Memory B cell (primary cell): ENCODE data around the gene SLC4A1AP.

Experiments used
- ATAC-seq: fragments of 150-1000 bp; cut with Tn5 transposase; 2 replicates; pipeline ENCODE4 v1.10.0; 2021; ENCODE audit warnings: low read depth, mild to moderate bottlenecking, moderate library complexity
- DNase-seq, 2 donors: peaks; one replicate each; pipeline ENCODE4 v3.0.0; 2022; ENCODE audit warnings: low spot score in 2 of 2
- H3K27ac Mint-ChIP-seq: one replicate; pipeline ENCODE4 v1.8.0; 2022; ENCODE audit warnings: mild to moderate bottlenecking, moderate library complexity, mixed read lengths
- H3K27me3 Mint-ChIP-seq: one replicate; pipeline ENCODE4 v1.8.0; 2022; ENCODE audit warnings: mixed read lengths
- H3K36me3 Mint-ChIP-seq: one replicate; pipeline ENCODE4 v1.8.0; 2022; ENCODE audit warnings: mild to moderate bottlenecking, mixed read lengths
- H3K4me1 Mint-ChIP-seq: one replicate; pipeline ENCODE4 v1.8.0; 2022; ENCODE audit warnings: mixed read lengths
- H3K4me3 Mint-ChIP-seq: one replicate; pipeline ENCODE4 v1.8.0; 2022; ENCODE audit warnings: mild to moderate bottlenecking, moderate library complexity, mixed read lengths
- H3K9me3 Mint-ChIP-seq: one replicate; pipeline ENCODE4 v1.8.0; 2022; ENCODE audit warnings: mixed read lengths

The SLC4A1AP gene

DNA sequence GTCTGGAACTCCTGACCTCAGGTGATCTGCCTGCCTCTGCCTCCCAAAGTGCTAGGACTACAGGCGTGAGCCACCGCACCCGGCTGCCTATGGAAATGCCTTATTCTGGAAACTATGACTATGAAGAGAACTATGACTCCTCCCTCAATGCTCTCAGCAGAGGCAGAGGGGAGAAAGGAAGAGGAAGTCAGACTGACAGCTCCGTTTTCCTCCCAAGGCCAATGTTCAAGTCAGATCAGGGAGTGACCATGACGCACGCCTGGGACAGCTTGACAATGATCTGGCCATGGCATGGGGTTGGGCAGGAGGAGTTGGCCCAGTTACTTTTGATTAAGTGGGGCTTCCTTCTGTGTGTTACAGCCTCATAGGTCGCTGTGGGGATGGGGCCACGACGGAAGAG, 63.6 kb downstream of the SLC4A1AP start:
- no peaks in the 10 kb centered on the region for H3K9me3 Mint-ChIP-seq
- H3K36me3 Mint-ChIP-seq = no peaks in the 10 kb centered on the region
- H3K27me3 Mint-ChIP-seq = no peaks in the 10 kb centered on the region
- H3K4me1 Mint-ChIP-seq = peaks cover 7% of the 10 kb centered on the region
- no peak overlapping the region for H3K4me3 Mint-ChIP-seq
- H3K27ac Mint-ChIP-seq = no peak overlapping the region
- no peak for DNase-seq
- no peak for ATAC-seq

DNA sequence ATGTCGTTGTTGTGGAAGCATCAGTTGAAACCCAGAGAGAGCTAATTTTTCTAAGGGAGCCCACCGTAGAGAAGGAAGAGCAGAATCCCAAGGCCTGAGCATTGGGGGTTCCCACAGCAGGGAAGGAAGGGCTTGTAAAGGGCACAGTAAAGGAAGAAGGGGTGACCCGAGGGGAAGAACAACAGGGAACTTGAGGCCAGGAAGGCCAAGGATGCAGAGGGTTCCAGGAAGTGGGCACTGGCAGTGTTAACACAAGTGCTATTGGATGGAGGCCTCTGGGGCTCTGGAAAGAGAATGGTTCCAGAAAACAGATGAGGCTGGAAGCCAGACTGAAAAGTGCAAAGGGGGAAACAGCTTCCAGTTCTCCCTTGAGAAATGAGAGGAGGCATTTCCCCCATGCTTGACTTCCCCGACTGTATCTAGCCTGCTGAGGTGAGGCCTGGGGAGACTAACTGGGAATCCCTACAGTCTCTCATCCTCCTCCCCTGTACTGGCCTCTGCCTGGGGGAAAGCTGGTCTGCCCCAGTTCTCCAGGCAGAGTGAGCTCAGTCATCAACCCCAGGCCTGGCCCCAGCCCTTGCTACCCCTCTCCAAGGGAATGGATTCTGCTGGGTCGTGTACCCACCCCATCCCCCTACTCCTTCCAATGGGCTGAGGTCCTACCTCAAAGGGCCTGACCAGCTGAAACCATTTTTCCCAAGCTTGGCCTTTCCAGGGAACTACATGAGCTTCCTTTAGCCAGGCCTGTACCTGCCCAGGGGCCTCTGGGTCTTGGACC, 64.6 kb downstream of the SLC4A1AP start:
- DNase-seq (no peak), ATAC-seq (no peak)
- H3K27me3 Mint-ChIP-seq = no peaks in the 10 kb centered on the region
- no peak overlapping the region for H3K27ac Mint-ChIP-seq
- H3K9me3 Mint-ChIP-seq = no peaks in the 10 kb centered on the region
- H3K36me3 Mint-ChIP-seq = no peaks in the 10 kb centered on the region
- peaks cover 7% of the 10 kb centered on the region for H3K4me1 Mint-ChIP-seq
- H3K4me3 Mint-ChIP-seq = no peak overlapping the region

DNA sequence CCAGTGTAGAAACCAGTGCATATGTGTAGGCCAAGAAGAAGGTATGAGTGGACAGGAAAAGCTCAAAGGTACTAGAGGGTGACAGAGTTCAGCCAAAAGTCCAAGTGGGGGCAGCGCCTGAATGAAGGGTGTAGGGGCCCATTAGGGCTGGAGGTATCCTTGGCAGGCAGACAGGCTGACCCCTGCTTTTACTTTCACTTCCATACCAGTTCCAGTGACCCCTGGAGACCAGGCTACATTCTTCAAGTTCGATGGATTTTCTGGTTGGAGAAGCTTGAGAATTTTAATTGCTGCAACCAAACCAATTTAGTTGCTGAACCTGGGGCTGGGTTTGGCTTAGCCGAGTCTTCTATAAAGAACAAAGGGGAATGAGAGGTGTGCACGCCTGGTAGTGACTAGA, 65.5 kb downstream of the SLC4A1AP start:
- no peak for DNase-seq

DNA sequence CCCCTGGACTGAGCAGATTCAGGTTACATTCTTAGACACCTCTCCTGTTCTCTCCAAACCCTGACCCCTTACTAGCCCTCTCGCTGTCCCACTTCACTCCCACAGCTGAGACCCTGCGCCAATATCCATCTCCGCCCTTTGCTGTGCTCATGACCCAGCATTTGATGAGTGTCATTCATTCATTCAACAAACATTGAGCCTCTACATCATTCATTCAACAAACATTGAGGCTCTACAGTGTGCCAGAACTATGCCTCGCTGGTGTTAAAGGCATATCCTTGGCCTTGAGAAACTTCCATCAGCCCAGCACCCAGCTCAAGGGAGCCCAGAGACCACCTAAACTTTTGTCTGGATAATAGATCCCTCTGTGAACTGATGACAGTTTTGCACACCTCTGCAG, 65.9 kb downstream of the SLC4A1AP start:
- H3K4me1 Mint-ChIP-seq = peaks cover 7% of the 10 kb centered on the region
- no peak overlapping the region for H3K4me3 Mint-ChIP-seq
- H3K27me3 Mint-ChIP-seq = no peaks in the 10 kb centered on the region
- no peak overlapping the region for H3K27ac Mint-ChIP-seq
- peaks cover 1% of the 10 kb centered on the region for H3K9me3 Mint-ChIP-seq
- ATAC-seq (no peak), DNase-seq (no peak)
- H3K36me3 Mint-ChIP-seq = no peaks in the 10 kb centered on the region

More for the DNA sequence above, 65.5 kb downstream of the SLC4A1AP start:
- no peak for ATAC-seq
- Mint-ChIP-seq H3K4me1 (peaks cover 7% of the 10 kb centered on the region), H3K4me3 (no peak overlapping the region), H3K27ac (no peak overlapping the region), H3K27me3 (no peaks in the 10 kb centered on the region), H3K9me3 (peaks cover under 1% of the 10 kb centered on the region), H3K36me3 (no peaks in the 10 kb centered on the region)

DNA sequence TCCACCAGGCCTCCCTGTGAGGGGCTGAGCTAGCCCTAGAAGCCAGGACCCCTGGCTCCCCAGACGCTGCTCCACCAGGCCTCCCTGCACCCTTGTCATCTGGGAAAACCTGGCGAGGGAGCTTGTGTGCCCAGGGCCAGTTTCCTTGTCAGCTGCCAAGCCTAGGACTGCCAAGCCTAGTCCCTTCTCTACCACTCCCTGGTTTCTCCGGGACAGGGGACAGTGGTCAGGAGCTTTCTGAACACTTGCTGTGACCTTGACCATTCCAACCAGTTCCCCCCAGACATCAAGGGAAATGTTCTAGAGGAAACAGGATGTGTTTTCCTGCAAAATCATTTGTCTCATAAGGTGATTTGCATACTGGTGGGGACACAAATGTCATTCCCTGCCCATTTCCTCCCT, 66.6 kb downstream of the SLC4A1AP start:
- ATAC-seq (no peak), DNase-seq (no peak)
- Mint-ChIP-seq H3K9me3 (peaks cover 1% of the 10 kb centered on the region), H3K4me1 (peaks cover 11% of the 10 kb centered on the region), H3K27me3 (peaks cover 4% of the 10 kb centered on the region), H3K4me3 (no peak overlapping the region), H3K36me3 (no peaks in the 10 kb centered on the region), H3K27ac (no peak overlapping the region)

DNA sequence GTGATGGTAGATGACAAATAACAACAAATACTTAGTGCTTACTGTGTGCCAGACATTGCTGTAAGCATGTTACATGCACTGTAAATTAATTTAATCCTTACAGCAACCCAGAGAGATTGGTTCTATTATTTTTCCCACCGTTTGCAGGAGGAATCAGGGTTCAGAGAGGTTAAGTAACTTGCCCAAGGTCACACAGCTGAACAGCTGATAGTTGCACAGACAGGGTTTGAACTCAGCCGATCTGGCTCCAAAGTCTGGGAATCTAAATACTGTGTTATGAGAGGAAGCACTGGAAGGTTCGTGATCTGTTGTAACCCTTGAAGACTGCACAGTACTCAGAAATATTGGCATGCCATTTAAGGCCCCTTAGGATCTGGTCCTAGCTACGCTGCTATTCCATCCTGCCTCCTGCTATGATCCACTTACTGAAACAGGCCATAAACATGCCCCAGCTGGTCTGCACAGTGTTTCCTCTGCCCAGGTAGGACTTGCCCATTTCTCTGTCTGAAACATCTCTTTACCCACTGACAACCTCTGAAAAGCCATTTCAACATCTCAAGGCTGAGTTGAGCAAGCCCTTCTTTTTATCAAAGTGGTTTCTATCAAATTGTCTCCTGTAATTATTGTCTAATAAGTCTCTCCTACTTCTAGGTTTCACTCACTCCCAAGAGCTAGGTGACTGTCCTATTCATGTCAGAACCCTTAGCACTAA, 67.4 kb downstream of the SLC4A1AP start:
- peaks cover 7% of the 10 kb centered on the region for H3K27me3 Mint-ChIP-seq
- no peak for ATAC-seq
- no peak for DNase-seq
- no peaks in the 10 kb centered on the region for H3K36me3 Mint-ChIP-seq
- peaks cover 1% of the 10 kb centered on the region for H3K9me3 Mint-ChIP-seq
- H3K27ac Mint-ChIP-seq = no peak overlapping the region
- peaks cover 11% of the 10 kb centered on the region for H3K4me1 Mint-ChIP-seq
- no peak overlapping the region for H3K4me3 Mint-ChIP-seq

DNA sequence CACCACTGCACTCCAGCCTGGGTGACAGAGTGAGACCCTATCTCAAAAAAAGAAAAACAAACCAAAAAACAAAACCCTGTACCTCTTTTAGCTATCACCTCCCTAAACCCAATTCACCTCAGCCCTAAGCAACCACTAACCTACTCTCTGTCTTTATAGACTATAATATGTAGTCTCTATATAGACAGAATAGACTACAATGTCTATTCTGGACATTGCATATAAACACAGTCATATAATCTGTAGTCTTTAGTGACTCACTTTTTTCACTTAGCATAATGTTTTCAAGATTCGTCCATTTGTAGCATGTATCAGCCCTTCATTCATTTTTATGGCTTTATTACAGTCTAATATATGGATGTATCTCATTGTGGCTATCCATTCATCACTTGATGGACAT, 70.6 kb downstream of the SLC4A1AP start:
- Mint-ChIP-seq H3K4me3 (no peak overlapping the region), H3K27ac (no peak overlapping the region), H3K4me1 (peaks cover 11% of the 10 kb centered on the region), H3K36me3 (no peaks in the 10 kb centered on the region), H3K27me3 (peaks cover 13% of the 10 kb centered on the region), H3K9me3 (peaks cover 1% of the 10 kb centered on the region)
- no peak for ATAC-seq
- no peak for DNase-seq

DNA sequence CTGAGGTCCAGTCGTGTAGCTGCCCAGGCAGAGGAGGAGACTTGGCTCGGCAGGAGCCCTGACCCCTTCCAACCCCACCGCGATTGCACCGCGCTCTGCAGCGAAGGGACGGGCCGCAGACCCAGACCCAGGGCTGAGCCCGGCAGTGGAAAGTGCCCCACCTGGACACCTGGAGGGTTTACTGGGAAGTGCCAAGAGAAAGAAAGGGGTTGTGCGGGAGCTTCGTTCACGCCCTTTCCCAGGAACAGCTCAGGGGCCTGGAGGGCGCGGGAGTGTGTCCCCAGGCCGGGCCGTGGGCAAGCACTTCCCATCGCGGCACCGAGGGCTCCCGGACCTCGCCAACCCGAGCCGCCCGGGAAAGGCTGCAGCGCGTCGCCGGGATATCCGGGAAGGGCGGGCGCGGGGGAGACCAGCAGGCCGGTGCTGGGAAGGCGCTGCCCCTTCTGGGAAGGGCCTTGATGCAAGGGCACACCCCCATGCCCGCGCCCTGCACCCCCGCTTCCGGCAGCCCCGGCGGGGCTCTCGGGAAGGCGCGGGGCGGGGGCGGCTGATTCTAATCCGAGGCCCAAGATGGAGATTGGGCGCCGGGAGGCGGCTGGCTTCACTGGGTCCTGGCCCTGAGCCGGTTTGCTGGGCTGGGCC, 71.7 kb downstream of the SLC4A1AP start:
- DNase-seq = no peak
- no peak overlapping the region for H3K27ac Mint-ChIP-seq
- H3K4me1 Mint-ChIP-seq = peaks cover 7% of the 10 kb centered on the region
- peaks cover 1% of the 10 kb centered on the region for H3K9me3 Mint-ChIP-seq
- peak overlapping the region; percentile 57 for H3K4me3 Mint-ChIP-seq
- H3K36me3 Mint-ChIP-seq = no peaks in the 10 kb centered on the region
- peaks cover 13% of the 10 kb centered on the region for H3K27me3 Mint-ChIP-seq
- ATAC-seq = no peak

DNA sequence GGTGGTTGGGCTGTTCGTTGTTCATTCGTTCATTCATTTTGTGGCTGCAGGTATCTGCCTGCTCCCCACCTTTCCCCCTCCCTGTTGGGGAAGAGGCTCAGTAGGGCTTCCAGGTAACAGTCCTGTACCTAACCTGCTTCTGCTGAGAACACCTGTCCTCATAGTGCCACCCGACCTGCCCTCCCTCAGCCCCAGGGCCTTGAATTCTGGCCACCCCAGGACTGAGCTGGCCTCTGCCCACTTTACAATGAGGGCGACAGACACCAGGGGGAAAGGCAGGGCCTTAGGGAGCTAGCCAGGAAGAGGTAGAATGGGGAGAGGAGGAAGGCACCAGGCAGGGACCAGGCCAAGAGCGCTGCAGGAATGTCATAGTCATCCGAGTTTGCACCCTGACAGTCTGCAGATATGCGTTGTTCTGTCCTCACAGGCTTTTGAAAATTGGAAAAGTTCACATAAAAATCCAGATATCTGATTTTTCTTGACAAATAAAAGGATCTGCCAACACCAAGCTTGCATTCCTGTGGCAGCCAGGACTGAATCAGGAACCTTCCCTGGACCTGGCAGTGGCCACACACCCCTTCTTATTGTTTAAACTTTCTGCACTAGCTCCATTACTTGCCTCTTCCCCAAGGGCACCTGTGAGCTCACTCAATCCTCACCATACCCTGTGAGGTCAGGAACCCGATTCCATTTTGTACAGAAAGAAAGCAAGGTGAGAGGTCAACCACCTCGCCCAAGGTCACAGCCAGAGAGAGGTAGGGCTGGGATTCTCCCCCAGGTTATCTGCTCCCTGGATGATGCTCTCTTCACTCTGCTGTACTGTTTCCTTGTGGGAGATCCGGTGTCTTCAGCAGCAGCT, 72.6 kb downstream of the SLC4A1AP start:
- peaks cover 13% of the 10 kb centered on the region for H3K27me3 Mint-ChIP-seq
- ATAC-seq (no peak), DNase-seq (no peak)
- H3K9me3 Mint-ChIP-seq = peaks cover 4% of the 10 kb centered on the region
- H3K4me1 Mint-ChIP-seq = peaks cover 4% of the 10 kb centered on the region
- H3K27ac Mint-ChIP-seq = no peak overlapping the region
- no peak overlapping the region for H3K4me3 Mint-ChIP-seq
- H3K36me3 Mint-ChIP-seq = no peaks in the 10 kb centered on the region

DNA sequence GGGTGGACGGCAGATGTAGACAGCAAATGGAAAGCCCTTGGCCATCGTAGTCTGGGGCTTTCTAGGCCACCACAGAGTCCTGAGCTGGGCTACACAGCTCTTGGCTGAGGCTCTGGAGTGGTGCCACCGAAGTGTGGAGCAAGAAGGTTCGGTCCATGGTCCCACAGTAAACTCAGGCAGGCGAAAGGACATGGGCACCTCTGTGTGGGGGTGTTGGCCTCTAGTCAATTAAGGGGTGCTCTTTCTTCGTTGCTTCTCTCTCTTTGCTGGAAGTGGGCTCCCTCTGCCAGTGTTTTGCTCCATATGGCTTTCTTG, 73.2 kb downstream of the SLC4A1AP start:
- no peak overlapping the region for H3K4me3 Mint-ChIP-seq
- H3K27me3 Mint-ChIP-seq = peaks cover 13% of the 10 kb centered on the region
- peaks cover 4% of the 10 kb centered on the region for H3K4me1 Mint-ChIP-seq
- DNase-seq (no peak), ATAC-seq (no peak)
- H3K36me3 Mint-ChIP-seq = no peaks in the 10 kb centered on the region
- H3K9me3 Mint-ChIP-seq = peaks cover 4% of the 10 kb centered on the region
- no peak overlapping the region for H3K27ac Mint-ChIP-seq

DNA sequence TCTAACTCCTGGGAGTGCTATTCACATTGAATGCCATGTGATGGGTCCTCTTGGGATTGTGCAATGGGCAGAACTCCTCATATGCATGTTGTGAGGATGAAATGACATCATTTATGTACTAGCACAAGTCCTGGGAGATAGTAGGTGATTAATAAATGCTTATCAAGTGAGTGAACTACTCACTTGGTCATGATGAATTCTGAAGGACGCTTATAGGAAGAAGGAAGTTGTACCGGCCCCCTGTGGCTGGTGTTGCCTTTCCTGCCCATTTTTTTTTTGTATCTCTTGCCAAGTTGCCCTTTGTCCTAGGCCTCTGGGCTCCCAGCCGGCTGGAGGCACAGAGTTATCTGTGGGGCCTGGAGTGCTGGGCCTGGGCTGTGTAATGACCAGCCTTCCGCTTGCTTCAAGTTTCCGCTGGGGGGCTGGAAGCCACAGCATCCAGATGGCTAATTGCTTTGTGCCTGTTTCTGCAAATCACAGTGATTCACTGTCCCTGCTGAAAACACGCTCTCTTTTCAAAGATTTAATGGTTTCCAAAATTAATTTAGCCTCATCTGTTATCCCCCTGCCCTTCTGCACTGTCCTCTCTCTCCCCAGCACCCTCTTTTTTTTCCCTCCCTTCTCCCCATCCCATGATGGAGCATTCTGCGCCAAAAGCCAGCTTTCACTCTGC, 74.1 kb downstream of the SLC4A1AP start:
- no peaks in the 10 kb centered on the region for H3K36me3 Mint-ChIP-seq
- H3K27ac Mint-ChIP-seq = no peak overlapping the region
- ATAC-seq = no peak
- DNase-seq = no peak
- H3K9me3 Mint-ChIP-seq = peaks cover 4% of the 10 kb centered on the region
- H3K4me3 Mint-ChIP-seq = no peak overlapping the region
- peaks cover 4% of the 10 kb centered on the region for H3K4me1 Mint-ChIP-seq
- peaks cover 13% of the 10 kb centered on the region for H3K27me3 Mint-ChIP-seq

DNA sequence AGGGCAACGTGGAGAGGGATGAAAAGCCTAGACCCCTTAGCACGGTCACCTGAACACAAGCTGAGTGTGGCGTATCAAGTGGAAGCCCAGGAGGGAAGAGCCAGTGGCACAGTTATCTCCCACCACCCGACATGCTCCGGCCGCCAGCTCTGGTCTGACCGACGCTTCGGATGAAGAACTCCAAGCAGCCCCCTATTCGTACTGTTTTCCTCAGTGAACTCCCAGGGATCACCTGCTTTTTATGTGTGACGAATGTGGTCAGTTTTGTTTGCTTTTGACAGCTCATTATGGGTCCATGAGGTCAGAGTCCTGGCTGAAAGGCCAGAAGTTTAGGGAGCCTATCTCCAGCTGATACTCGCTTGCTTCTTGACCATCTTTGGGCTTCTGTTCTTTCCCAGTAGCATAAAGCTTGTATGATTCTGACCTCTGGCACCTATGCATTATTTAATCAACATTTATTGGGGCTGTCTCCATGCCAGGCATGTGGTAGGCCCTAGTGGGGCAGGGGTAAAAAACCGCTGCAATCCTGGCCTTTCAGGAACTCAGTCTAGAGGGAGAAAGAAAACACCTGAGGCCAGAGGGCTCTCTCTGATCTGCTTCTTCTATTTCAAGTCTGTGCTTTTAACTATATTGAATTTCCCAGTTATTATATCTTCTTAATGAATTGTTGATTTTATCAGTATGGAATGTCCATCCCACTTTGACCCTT, 74.8 kb downstream of the SLC4A1AP start:
- Mint-ChIP-seq H3K36me3 (no peaks in the 10 kb centered on the region), H3K27me3 (peaks cover 13% of the 10 kb centered on the region), H3K27ac (no peak overlapping the region), H3K9me3 (peaks cover 4% of the 10 kb centered on the region), H3K4me1 (peaks cover 4% of the 10 kb centered on the region), H3K4me3 (no peak overlapping the region)
- DNase-seq (no peak), ATAC-seq (no peak)

DNA sequence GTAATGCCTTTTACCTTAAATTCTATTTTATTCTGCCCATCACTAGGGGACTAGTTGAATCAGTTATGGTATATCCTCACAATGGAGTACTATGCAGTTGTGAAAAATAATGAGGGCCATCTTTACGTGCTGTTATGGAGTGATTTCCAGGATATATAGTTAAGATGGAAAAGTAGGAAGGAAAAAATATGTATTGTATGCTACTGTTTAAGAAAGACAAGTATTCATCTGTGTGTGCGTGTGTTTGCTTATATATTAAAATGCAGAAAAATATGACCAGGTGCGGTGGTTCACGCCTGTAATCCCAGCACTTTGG, 75.3 kb downstream of the SLC4A1AP start:
- H3K27me3 Mint-ChIP-seq = peaks cover 13% of the 10 kb centered on the region
- peaks cover 4% of the 10 kb centered on the region for H3K9me3 Mint-ChIP-seq
- H3K36me3 Mint-ChIP-seq = no peaks in the 10 kb centered on the region
- no peak overlapping the region for H3K4me3 Mint-ChIP-seq
- no peak for DNase-seq
- no peak for ATAC-seq
- no peak overlapping the region for H3K27ac Mint-ChIP-seq
- H3K4me1 Mint-ChIP-seq = peaks cover 4% of the 10 kb centered on the region
